HEK293T (cell line): ENCODE data around the gene MGAM2.

Source experiments
- CTCF ChIA-PET: fragments of 350-600 bp; formaldehyde crosslinking; extraction: SDS; loops from one replicate; lab custom pipeline; 2021; ENCODE audit warnings: antibody characterized with exemption, inconsistent platforms; lab: Yijun Ruan, JAX
- POLR2A ChIA-PET: fragments of 350-600 bp; formaldehyde crosslinking; extraction: SDS; loops from one replicate; lab custom pipeline; 2020; ENCODE audit warnings: antibody characterized with exemption, inconsistent platforms; lab: Yijun Ruan, JAX
- DNase-seq: peaks from one replicate; pipeline ENCODE4 v3.0.0; 2012; ENCODE audit warnings: mixed read lengths; ENCODE audit errors: extremely low spot score
- ARNT ChIP-seq: fragments of 450-650 bp; IDR thresholded peaks from 2 replicates; pipeline ENCODE4 v1.6.1; 2017; ENCODE audit warnings: mild to moderate bottlenecking
- BHLHE40 ChIP-seq: fragments of 450-650 bp; IDR thresholded peaks from 2 replicates; pipeline ENCODE4 v1.6.1; 2016; ENCODE audit warnings: mild to moderate bottlenecking, moderate library complexity, borderline replicate concordance
- CTBP1 ChIP-seq: fragments of 450-650 bp; IDR thresholded peaks from 2 replicates; pipeline ENCODE4 v1.6.1; 2016; ENCODE audit warnings: borderline replicate concordance
- ELF4 ChIP-seq: fragments of 450-650 bp; IDR thresholded peaks from 2 replicates; pipeline ENCODE4 v1.6.1; 2017; ENCODE audit warnings: antibody characterized with exemption
- FOXA1 ChIP-seq: fragments of 450-650 bp; IDR thresholded peaks from 2 replicates; pipeline ENCODE4 v1.6.1; 2016; ENCODE audit warnings: mild to moderate bottlenecking
- FOXK2 ChIP-seq: fragments of 450-650 bp; IDR thresholded peaks from 2 replicates; pipeline ENCODE4 v1.6.1; 2016; ENCODE audit warnings: mild to moderate bottlenecking
- FOXM1 ChIP-seq: fragments of 450-650 bp; IDR thresholded peaks from 2 replicates; pipeline ENCODE4 v1.6.1; 2017; ENCODE audit warnings: mild to moderate bottlenecking, borderline replicate concordance
- HDGF ChIP-seq: fragments of 450-650 bp; IDR thresholded peaks from 2 replicates; pipeline ENCODE4 v1.6.1; 2017; ENCODE audit warnings: antibody characterized with exemption, borderline replicate concordance
- L3MBTL2 ChIP-seq: fragments of 450-650 bp; conservative IDR thresholded peaks from 2 replicates; pipeline ENCODE4 v1.6.1; 2016; ENCODE audit warnings: mild to moderate bottlenecking
- LEF1 ChIP-seq: fragments of 450-650 bp; IDR thresholded peaks from 2 replicates; pipeline ENCODE4 v1.6.1; 2017; ENCODE audit warnings: mild to moderate bottlenecking, borderline replicate concordance
- NFRKB ChIP-seq: fragments of 450-650 bp; IDR thresholded peaks from 2 replicates; pipeline ENCODE4 v1.6.1; 2016; ENCODE audit warnings: mild to moderate bottlenecking, moderate library complexity
- PKNOX1 ChIP-seq: fragments of 450-650 bp; IDR thresholded peaks from 2 replicates; pipeline ENCODE4 v1.6.1; 2016
- SP1 ChIP-seq: fragments of 450-650 bp; IDR thresholded peaks from 2 replicates; pipeline ENCODE4 v1.6.1; 2017
- SUZ12 ChIP-seq: fragments of 450-650 bp; IDR thresholded peaks from 2 replicates; pipeline ENCODE4 v1.6.1; 2016; ENCODE audit warnings: mild to moderate bottlenecking
- TARDBP ChIP-seq: fragments of 450-650 bp; IDR thresholded peaks from 2 replicates; pipeline ENCODE4 v1.6.1; 2016
- ZNF384 ChIP-seq: fragments of 450-650 bp; IDR thresholded peaks from 2 replicates; pipeline ENCODE4 v1.6.1; 2016

MGAM2 gene

DNA sequence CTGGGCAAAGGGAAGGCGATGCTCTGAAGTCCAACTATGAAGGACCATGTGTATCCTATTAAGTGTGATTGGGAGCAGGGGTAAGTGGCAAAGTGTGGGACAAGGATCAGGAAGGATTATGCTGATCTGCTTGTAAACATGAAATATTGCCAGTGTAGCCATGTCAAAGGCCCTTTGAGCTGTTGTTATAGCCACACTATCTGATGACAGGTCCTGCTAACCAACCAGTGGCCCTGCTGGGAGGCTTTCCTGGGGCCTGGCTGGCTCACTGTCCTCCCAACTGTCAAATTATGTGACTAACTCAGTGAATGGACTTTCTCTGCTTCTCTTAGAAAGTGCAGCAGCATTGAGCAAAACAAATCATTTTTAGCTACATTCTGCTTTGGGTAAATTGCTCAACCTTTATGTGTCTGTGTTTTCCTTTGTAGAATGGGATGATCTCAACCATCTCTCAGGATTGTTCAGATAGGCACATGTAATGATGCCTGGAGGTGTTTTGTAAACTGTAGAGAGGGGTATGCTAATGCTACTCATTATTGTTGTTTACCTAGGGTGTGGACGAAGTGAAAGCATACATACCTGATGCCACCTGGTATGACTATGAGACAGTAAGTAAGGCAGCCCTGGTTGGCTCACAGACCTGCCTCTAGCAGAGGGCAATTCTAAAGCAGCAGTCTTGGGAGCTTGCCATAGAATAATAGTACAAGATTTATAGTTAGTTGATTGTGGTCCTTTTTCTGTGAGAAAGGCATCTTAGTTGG lies 47.4 kb downstream of the MGAM2 start:
- POLR2A ChIA-PET = no interaction called here
- TF ChIP-seq LEF1 (no peak), SUZ12 (no peak), PKNOX1 (no peak), FOXM1 (no peak), ARNT (no peak), SP1 (no peak)
- CTCF ChIA-PET = no interaction called here
- DNase-seq = no peak

- TF ChIP-seq FOXK2 (no peak), L3MBTL2 (no peak), BHLHE40 (no peak), LEF1 (no peak), TARDBP (no peak), HDGF (no peak), PKNOX1 (no peak), CTBP1 (no peak), FOXA1 (no peak), ARNT (no peak), SP1 (no peak), ELF4 (no peak), SUZ12 (no peak), ZNF384 (no peak), NFRKB (no peak)
- ChIA-PET CTCF (no interaction called here), POLR2A (no interaction called here)
- DNase-seq = no peak
Observed at GRCh38 chr7:142161921-142162320, 50.4 kb downstream of the MGAM2 start.

DNA sequence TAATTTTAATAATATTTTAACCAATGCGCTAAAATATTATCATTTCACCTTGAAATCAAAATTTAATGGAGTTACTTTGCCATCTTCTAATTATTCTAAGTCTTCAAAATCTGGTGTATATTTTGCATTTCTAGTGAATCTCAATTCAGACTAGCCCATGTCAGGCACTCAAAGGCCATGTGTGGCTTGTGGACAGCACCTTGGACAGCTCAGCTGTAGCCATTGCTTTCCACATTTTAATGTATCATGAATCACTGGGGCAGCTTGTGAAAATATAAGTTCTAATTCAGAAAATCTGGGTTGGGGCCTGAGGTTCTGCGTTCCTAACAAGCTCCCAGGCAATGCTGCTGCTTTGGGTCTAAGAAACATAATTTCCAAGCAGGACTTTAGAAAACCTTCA lies 57.2 kb downstream of the MGAM2 start:
- CTCF ChIA-PET = no interaction called here
- DNase-seq = no peak
- TF ChIP-seq ELF4 = no peak
- no peak for TF ChIP-seq ZNF384
- TF ChIP-seq SP1 = no peak
- TF ChIP-seq TARDBP = no peak
- TF ChIP-seq ARNT = no peak
- no peak for TF ChIP-seq FOXM1
- no peak for TF ChIP-seq PKNOX1
- no peak for TF ChIP-seq SUZ12
- TF ChIP-seq L3MBTL2 = no peak
- TF ChIP-seq LEF1 = no peak
- TF ChIP-seq NFRKB = no peak
- no peak for TF ChIP-seq FOXK2
- TF ChIP-seq HDGF = no peak
- POLR2A ChIA-PET = no interaction called here

DNA sequence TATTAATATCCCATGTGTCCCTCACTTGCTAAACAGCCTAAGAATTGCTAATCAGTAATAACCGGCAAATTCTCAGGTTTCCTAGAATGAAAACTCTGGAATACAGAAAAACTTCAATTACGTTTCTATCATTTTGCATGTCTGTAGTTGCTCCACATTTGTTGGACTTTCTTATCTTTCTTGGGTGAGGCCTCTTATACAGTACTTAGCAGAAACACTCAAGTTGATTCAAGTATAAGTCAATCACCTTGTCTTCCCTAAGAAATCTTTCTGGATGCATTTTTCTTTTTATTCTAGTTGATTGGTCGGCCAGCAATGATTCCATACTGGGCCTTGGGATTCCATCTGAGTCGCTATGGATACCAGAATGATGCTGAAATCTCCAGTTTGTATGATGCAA lies 61.4 kb downstream of the MGAM2 start:
- ChIA-PET CTCF (no interaction called here), POLR2A (no interaction called here)
- no peak for DNase-seq
- no peak for TF ChIP-seq LEF1
- no peak for TF ChIP-seq ELF4
- TF ChIP-seq TARDBP = no peak
- TF ChIP-seq FOXK2 = no peak
- TF ChIP-seq SP1 = no peak
- TF ChIP-seq FOXA1 = no peak
- no peak for TF ChIP-seq PKNOX1

- TF ChIP-seq FOXM1 (no peak), SP1 (no peak), LEF1 (no peak), TARDBP (no peak), NFRKB (no peak), ELF4 (no peak), HDGF (no peak)
- DNase-seq = no peak
Observed at GRCh38 chr7:142174441-142174840, 62.9 kb downstream of the MGAM2 start.

GRCh38 chr7:142175594-142175993 lies 64.1 kb downstream of the MGAM2 start:
- POLR2A ChIA-PET = no interaction called here
- DNase-seq = no peak
- TF ChIP-seq BHLHE40 (no peak), ZNF384 (no peak), HDGF (no peak)
- CTCF ChIA-PET = no interaction called here

More at GRCh38 chr7:142174441-142174840, 62.9 kb downstream of the MGAM2 start:
- ChIA-PET CTCF (no interaction called here), POLR2A (no interaction called here)
